ENCODE data around the gene SLC4A1.

- TF ChIP-seq EZH2 (IDR thresholded peaks at IDR 0.05; ENCODE audit: insufficient read depth, poor library complexity, severe bottlenecking) (no peak), EZH2phosphoT487 (IDR thresholded peaks at IDR 0.05; ENCODE audit: insufficient read depth, low read depth) (no peak)
Measured at GRCh38 chr17:44210342-44211192, 57.4 kb downstream of the SLC4A1 start.
